Fibroblast of pulmonary artery (primary cell): ENCODE measurements around the gene NCAM2.

Source experiments
- DNase-seq: peaks from one replicate; pipeline ENCODE4 v3.0.0-alpha.2; 2010; ENCODE audit warnings: low read depth
- H3K4me3 ChIP-seq: replicated peaks from 2 replicates; pipeline ENCODE4 v1.5.1; 2011; ENCODE audit warnings: low read depth, mild to moderate bottlenecking, control low read depth, low read length, moderate library complexity
- CTCF ChIP-seq: IDR thresholded peaks from 2 replicates; pipeline ENCODE4 v1.5.1; 2011; ENCODE audit warnings: mild to moderate bottlenecking, control low read depth, low read length, inconsistent platforms; ENCODE audit errors: missing control alignments

NCAM2 gene

DNA sequence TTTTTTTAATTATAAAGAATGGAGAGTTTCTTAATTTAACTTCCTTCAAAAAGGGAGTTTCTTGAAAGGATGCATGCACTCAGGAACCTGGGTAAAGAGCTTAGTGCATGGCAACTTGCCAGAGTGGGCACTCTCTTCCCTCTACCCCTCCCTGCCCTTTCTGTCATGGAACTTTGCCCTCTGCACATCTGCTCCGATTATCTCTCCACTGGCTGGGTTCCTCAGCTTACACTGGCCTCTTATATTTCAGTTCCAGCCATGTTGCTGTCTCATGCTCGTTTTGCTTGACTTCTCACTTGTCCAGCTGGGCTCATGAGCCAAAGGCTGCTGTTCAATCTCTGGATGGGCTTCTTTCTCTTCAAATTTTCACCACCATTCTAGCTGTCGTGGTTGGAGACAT, 87.0 kb downstream of the NCAM2 start:
- H3K4me3 ChIP-seq: no peak overlapping the region
- no peak for DNase-seq
- no peak for TF ChIP-seq CTCF

DNA sequence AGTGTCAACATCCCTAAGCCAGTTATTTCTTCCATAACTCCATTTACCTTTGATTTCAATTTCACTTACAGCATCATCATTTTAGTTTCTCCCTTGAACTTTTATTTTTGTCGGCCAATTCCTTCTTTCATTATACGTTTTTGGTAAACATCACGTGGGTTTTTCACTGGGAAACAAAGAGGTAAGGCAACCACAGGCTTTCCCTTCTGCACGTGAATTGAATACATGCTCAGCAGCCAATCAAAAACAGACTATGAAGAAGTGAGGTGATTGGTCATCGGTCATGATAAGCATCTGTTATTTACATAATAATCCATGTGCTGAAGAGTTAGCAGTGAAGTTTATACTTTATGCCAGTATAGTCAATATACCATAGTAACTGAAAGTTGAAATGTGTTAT, 98.7 kb downstream of the NCAM2 start:
- no peak for DNase-seq
- TF ChIP-seq CTCF: no peak
- no peak overlapping the region for H3K4me3 ChIP-seq

DNA sequence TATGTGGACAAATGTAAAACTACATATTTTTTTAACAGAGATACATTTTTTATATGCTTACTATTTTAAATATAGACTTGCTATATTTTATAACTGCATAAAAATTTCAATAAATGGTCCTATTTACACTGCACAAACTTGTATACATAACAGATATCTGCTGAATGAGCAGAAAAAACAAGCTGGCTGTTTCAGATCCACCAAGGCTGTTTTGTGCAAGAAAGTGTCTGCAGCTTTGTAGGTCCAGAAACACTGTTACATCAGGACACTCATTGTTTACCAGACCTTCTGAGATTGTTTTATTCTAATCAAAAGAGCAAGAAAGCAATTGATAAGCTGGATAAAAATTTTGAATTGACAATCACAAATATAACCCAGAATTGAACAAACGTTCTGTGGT, 99.3 kb downstream of the NCAM2 start:
- TF ChIP-seq CTCF: no peak
- no peak for DNase-seq
- no peak overlapping the region for H3K4me3 ChIP-seq

GRCh38 chr21:21101911-21102310, 103.7 kb downstream of the NCAM2 start:
- no peak overlapping the region for H3K4me3 ChIP-seq
- TF ChIP-seq CTCF: peak; percentile 19
- peak; percentile 52 for DNase-seq

DNA sequence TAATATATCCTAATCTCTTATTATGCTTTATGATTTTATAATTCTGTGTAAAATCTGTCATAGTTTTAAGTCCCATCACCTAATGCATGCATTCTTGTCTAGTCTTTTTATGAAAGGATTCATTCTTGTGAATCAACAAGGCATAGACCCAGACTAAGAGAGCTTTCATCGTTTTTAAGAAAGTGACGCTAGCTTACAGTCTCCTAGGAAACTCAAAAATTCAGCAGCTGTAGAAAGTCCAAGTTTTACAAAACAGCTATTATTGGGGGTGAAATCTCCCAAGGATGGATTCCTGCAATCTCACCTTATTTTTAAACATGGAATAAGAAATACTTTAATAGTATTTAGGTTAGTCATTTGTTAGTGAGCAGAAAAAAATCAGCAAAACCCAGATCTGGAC, 104.7 kb downstream of the NCAM2 start:
- DNase-seq: no peak
- TF ChIP-seq CTCF: no peak
- no peak overlapping the region for H3K4me3 ChIP-seq

DNA sequence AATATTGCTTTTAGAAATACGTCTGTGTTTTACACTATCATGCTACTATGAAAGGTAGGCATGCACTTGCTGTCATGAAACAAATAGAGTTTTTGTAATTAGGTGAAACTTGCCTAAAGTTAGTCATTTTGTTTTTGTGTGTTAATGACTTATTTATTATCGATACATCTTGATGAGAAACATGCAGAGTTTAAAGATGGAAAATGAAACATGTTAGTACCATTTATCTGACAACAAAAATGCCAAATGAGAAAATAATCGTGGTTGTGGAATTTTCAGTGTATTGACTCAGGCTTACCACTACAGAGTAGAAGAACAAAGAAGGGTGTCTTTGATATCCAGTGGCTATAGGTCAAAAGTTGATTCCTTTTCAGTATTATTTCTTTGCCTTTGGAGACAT, 105.5 kb downstream of the NCAM2 start:
- TF ChIP-seq CTCF: no peak
- no peak for DNase-seq
- no peak overlapping the region for H3K4me3 ChIP-seq

DNA sequence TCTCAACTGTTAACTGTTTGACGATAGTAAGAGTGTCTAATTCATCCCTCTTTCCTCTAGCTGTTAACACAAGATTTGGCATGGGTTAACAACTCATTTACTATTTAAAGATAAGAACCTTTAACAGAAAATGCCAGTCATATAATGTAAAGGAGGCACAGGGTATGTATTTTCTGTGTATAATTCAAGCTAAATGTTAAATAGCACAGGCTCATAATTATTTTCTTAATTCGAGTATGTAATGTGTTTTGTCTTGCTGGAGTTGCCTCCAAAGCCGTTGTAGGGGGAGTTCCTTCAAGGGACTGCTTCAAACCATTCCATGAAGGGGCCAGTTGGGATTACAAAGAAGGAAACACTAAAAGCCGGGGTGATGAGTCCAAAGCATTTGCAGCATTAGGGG, 111.5 kb downstream of the NCAM2 start:
- H3K4me3 ChIP-seq: no peak overlapping the region
- TF ChIP-seq CTCF: no peak
- no peak for DNase-seq
